OCI-LY3 (cell line): ENCODE data around the gene POLR1C.

ENCODE experiments used
- H2AFZ ChIP-seq: fragments of 200-600, 300-600 bp; shearing (Covaris generic); 2 replicates; pipeline ENCODE4 v1.6.0; 2014; ENCODE audit warnings: antibody characterized with exemption, low read depth, low read length
- H3K27ac ChIP-seq: fragments of 200-600, 300-600 bp; sonication (generic); 2 replicates; pipeline ENCODE4 v1.5.1; 2014; ENCODE audit warnings: mild to moderate bottlenecking, low read length, moderate library complexity, mixed read lengths
- H3K27me3 ChIP-seq: fragments of 200-600, 300-600 bp; sonication (generic); 2 replicates; pipeline ENCODE4 v1.6.1; 2014; ENCODE audit warnings: low read depth, low read length, mixed read lengths
- H3K36me3 ChIP-seq: fragments of 200-600, 300-600 bp; sonication (generic); replicated peaks from 2 replicates; pipeline ENCODE3; 2014; ENCODE audit warnings: low read depth, low read length, mixed read lengths
- H3K4me1 ChIP-seq: fragments of 300-600, 200-600 bp; sonication (generic); 2 replicates; pipeline ENCODE4 v1.6.1; 2014; ENCODE audit warnings: low read length, mixed read lengths
- H3K4me2 ChIP-seq: fragments of 200-600, 300-600 bp; sonication (generic); 2 replicates; pipeline ENCODE4 v1.6.1; 2014; ENCODE audit warnings: low read length, mixed read lengths
- H3K4me3 ChIP-seq: fragments of 300-600, 200-600 bp; sonication (generic); 2 replicates; pipeline ENCODE4 v1.5.1; 2014; ENCODE audit warnings: antibody characterized with exemption, mild to moderate bottlenecking, low read length, moderate library complexity
- H3K79me2 ChIP-seq: fragments of 300-600, 200-600 bp; shearing (Covaris generic); 2 replicates; pipeline ENCODE4 v1.6.1; 2014; ENCODE audit warnings: mild to moderate bottlenecking, low read length, mixed read lengths
- H3K9ac ChIP-seq: fragments of 300-600, 200-600 bp; shearing (Covaris generic); 2 replicates; pipeline ENCODE4 v1.6.0; 2014; ENCODE audit warnings: mild to moderate bottlenecking, low read length, moderate library complexity
- H3K9me3 ChIP-seq: fragments of 200-600, 300-600 bp; shearing (Covaris generic); 2 replicates; pipeline ENCODE4 v1.6.1; 2014; ENCODE audit warnings: low read length, mixed read lengths; ENCODE audit not compliant: insufficient read depth
- H4K20me1 ChIP-seq: fragments of 200-600, 300-600 bp; sonication (generic); 2 replicates; pipeline ENCODE4 v1.6.1; 2016; ENCODE audit warnings: low read length, mixed read lengths; ENCODE audit not compliant: insufficient read depth
- CTCF ChIP-seq: fragments of 200-600, 300-600 bp; sonication (generic); IDR thresholded peaks from 2 replicates; pipeline ENCODE4 v1.5.1; 2014; ENCODE audit warnings: antibody characterized with exemption, low read length, low read depth
- EZH2phosphoT487 ChIP-seq: fragments of 200-600 bp; shearing (Covaris generic); IDR thresholded peaks from 2 replicates; pipeline ENCODE4 v1.6.1; 2018; ENCODE audit warnings: antibody characterized with exemption, mixed run types, low read depth

Gene POLR1C

DNA sequence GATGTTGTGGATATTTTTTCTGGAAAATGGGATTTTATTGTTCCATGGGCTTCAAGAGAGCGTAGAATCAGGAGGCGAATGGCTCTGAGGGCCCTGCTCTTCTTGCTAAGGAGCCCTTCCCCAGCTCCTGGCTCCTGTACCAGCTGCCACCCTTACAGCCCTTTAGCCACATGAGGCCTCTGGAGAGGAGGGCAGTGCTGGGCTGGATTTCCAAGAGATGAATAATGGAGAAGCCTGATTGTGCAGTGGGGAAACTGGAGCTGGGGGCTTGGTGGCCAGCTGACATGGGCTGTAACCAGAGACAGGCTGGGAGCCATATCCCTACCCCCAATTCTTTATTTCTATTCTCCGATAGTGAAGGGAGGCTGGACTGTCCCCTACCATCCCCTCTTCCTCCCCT, 16.0 kb upstream of the POLR1C start:
- TF ChIP-seq EZH2phosphoT487 (no peak), CTCF (no peak)
- Histone ChIP-seq H3K27ac (no peak overlapping the region), H3K36me3 (peaks cover 49% of the 10 kb centered on the region), H3K9me3 (no peaks in the 10 kb centered on the region), H3K9ac (no peak overlapping the region), H4K20me1 (peaks cover 7% of the 10 kb centered on the region; the same call in 1 of the 2 replicates), H3K4me3 (no peak overlapping the region), H3K27me3 (no peaks in the 10 kb centered on the region), H3K4me1 (no peaks in the 10 kb centered on the region), H2AFZ (no peak overlapping the region), H3K79me2 (no peaks in the 10 kb centered on the region), H3K4me2 (no peak overlapping the region)

DNA sequence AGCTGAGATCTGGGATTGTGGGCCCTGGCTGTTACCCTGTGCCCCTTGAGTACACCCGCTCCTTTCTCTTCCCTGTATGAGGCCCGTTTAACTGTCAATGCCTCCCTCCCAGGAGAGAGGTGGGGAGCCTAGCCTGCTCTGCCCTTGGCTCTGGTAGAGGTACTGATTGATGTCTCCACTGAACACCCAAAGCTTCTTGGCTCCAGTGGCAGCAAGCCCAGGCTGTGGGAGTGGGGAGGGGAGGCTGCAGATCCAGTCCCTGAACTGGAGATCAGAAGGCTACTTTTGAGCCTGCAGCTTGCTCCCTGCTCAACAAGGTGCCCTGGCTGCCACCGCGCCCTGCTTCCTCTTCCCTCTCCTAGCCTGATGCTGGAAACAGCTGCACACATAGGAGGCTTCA, 14.2 kb upstream of the POLR1C start:
- Histone ChIP-seq H3K4me1 (peaks cover 3% of the 10 kb centered on the region; the same call in 1 of the 2 replicates), H3K4me2 (no peak overlapping the region), H3K79me2 (no peaks in the 10 kb centered on the region), H3K27ac (no peak overlapping the region), H3K4me3 (no peak overlapping the region), H3K9ac (no peak overlapping the region), H2AFZ (no peak overlapping the region), H3K9me3 (no peaks in the 10 kb centered on the region), H3K36me3 (peaks cover 48% of the 10 kb centered on the region), H4K20me1 (no peaks in the 10 kb centered on the region), H3K27me3 (no peaks in the 10 kb centered on the region)
- TF ChIP-seq EZH2phosphoT487 (no peak), CTCF (no peak)

GRCh38 chr6:43503443-43503842, 13.4 kb upstream of the POLR1C start:
- H3K4me2 ChIP-seq = no peak overlapping the region
- H3K36me3 ChIP-seq = peaks cover 42% of the 10 kb centered on the region
- no peaks in the 10 kb centered on the region for H3K9me3 ChIP-seq

More at GRCh38 chr6:43503443-43503842, 13.4 kb upstream of the POLR1C start:
- H3K4me3 ChIP-seq = no peak overlapping the region
- no peak overlapping the region for H3K27ac ChIP-seq
- peaks cover 3% of the 10 kb centered on the region; the same call in 1 of the 2 replicates for H3K4me1 ChIP-seq
- H3K9ac ChIP-seq = no peak overlapping the region
- no peaks in the 10 kb centered on the region for H3K79me2 ChIP-seq
- no peaks in the 10 kb centered on the region for H4K20me1 ChIP-seq
- no peak overlapping the region for H2AFZ ChIP-seq
- TF ChIP-seq CTCF (no peak), EZH2phosphoT487 (no peak)
- H3K27me3 ChIP-seq = no peaks in the 10 kb centered on the region
